ENCODE data around the gene MTCL1.

DNA sequence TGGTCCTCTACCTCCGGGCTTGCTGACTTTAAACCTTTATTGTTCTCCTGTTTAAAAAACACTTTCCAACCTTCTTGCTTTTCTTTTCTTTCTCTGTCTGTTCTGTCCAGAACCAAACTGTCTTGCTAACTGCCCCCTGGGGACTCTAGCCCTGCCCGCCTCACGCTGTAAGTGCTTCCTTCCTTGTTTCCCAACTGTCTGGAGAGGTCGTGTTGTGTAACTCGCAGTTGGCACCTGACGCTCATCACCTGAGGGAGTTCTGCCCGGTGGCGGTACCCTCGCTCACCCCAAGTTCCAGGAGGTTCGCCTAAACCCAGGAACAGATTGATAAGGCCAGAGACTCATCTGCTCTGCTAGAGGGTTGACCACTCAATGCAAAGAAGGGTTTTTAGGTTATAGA is 123.4 kb downstream of the MTCL1 start:
- TF ChIP-seq CTCF (IDR thresholded peaks at IDR 0.05), result no peak
- TF ChIP-seq POLR2A (IDR thresholded peaks at IDR 0.05), result no peak
